Duodenal mucosa (tissue), 2 donors: ENCODE results near the gene RTEL1.

ENCODE experiments used
- H3K27ac ChIP-seq: one replicate; pipeline ENCODE4 v1.7.0; 2013; ENCODE audit warnings: low read depth, low read length
- H3K27me3 ChIP-seq, 2 donors: one replicate each; pipeline ENCODE4 v1.7.0; 2013; ENCODE audit warnings: low read length in 2 of 2, control low read depth in 1 of 2; ENCODE audit not compliant: insufficient read depth in 2 of 2, control insufficient read depth in 1 of 2
- H3K36me3 ChIP-seq, 2 donors: one replicate each; pipeline ENCODE4 v1.7.0; 2013; ENCODE audit warnings: low read length in 2 of 2, control low read depth in 1 of 2; ENCODE audit not compliant: insufficient read depth in 2 of 2, control insufficient read depth in 1 of 2
- H3K4me1 ChIP-seq, 2 donors: one replicate each; pipeline ENCODE4 v1.7.0; 2013; ENCODE audit warnings: low read length in 2 of 2, control low read depth in 1 of 2; ENCODE audit not compliant: insufficient read depth in 2 of 2, control insufficient read depth in 1 of 2
- H3K4me3 ChIP-seq, 2 donors: one replicate each; pipeline ENCODE4 v1.7.0; 2013; ENCODE audit warnings: low read length in 2 of 2, low read depth in 1 of 2
- H3K9ac ChIP-seq, 2 donors: one replicate each; pipeline ENCODE4 v1.7.0; 2013; ENCODE audit warnings: low read length in 2 of 2, low read depth in 1 of 2
- H3K9me3 ChIP-seq, 2 donors: one replicate each; pipeline ENCODE4 v1.7.0; 2013; ENCODE audit warnings: low read length in 2 of 2, control low read depth in 1 of 2; ENCODE audit not compliant: control insufficient read depth in 1 of 2

RTEL1 gene

DNA sequence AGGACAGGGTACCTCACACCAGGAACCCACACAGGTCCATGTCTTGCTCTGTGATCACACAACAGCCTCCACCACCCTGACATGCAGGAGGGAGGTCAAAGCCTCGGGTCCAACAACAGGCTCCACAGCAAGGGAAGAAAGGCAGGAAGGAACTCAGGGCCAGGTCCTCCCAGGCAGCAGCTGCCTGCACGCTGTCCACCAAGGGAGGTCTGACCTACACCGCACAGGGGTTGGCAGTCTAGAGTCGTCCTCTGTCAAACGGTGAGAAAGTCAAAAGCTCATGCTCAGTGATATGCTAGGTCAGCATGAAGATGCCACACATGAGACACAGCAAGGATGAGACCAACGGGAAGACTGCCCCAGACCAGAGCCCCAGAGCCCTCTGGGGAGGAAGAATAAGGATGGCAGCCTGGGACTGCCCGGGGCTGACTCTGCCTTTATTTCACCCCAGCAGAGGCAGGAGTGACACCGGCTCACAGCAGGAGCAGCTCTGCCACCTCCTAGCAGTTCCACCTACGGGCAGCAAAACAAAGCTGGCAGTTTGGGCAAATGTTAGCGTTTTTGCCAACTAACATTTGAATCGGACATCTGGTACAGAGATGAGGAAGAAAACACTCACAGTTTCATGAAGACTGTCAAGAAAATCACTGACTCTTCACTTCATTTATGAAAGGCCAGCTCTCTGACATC, 39.7 kb upstream of the RTEL1 start:
- no peak overlapping the region for H3K27ac ChIP-seq
- no peak overlapping the region for H3K9ac ChIP-seq
- H3K4me1 ChIP-seq, result no peaks in the 10 kb centered on the region
- H3K9me3 ChIP-seq, result no peaks in the 10 kb centered on the region
- H3K4me3 ChIP-seq, result no peak overlapping the region
- no peaks in the 10 kb centered on the region for H3K27me3 ChIP-seq
- H3K36me3 ChIP-seq, result peaks cover 14 to 40% of the 10 kb centered on the region in 2 donors

DNA sequence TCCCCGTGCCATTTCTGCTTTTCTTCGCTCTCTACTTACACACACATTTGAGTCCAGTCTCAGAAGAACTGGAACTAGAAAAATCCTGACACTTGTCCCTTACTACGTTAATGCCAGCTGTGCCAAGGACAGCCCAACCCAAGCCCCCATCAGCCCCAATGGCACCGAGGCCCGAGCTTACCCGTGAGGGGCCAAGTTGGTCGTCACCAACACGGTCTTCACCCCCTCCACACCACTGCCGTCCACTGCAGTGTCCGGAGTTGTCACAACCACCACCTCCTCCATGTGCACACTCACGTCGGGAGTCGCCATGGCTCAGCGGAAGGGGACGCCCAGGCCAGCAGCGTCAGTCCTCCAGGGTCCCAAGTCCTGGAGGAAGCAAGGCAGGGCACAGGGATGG, 39.0 kb upstream of the RTEL1 start:
- Histone ChIP-seq H3K27ac (no peak overlapping the region), H3K9ac (no peak overlapping the region), H3K9me3 (no peaks in the 10 kb centered on the region), H3K27me3 (no peaks in the 10 kb centered on the region), H3K4me1 (no peaks in the 10 kb centered on the region), H3K4me3 (no peak overlapping the region), H3K36me3 (peaks cover 14 to 40% of the 10 kb centered on the region in 2 donors)

GRCh38 chr20:63619505-63619904, 38.6 kb upstream of the RTEL1 start:
- H3K9ac ChIP-seq, result no peak overlapping the region
- H3K4me1 ChIP-seq, result no peaks in the 10 kb centered on the region
- H3K27me3 ChIP-seq, result no peaks in the 10 kb centered on the region
- H3K4me3 ChIP-seq, result no peak overlapping the region
- no peak overlapping the region for H3K27ac ChIP-seq
- H3K36me3 ChIP-seq, result peaks cover 14 to 40% of the 10 kb centered on the region in 2 donors
- H3K9me3 ChIP-seq, result no peaks in the 10 kb centered on the region

DNA sequence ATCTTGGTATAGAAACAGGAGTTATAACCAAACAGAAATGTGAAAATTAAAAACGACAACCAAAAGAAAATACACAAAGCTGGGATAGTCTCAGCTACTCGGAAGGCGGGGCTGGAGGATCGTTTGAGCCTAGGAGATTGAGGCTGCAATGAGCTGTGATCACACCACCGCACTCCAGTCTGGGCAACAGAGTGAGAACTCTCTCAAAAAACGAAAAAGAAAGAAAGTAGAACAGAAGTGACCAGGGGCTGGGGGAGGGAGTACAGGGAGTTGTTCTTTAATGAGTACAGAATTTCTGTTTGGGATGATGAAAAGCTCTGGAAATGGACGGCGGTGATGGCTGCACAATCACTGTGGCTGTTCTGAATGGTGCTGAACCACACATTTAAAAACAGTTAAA, 37.1 kb upstream of the RTEL1 start:
- Histone ChIP-seq H3K27me3 (no peaks in the 10 kb centered on the region), H3K9me3 (no peaks in the 10 kb centered on the region), H3K27ac (no peak overlapping the region), H3K9ac (no peak overlapping the region), H3K36me3 (peaks cover 14 to 32% of the 10 kb centered on the region in 2 donors), H3K4me1 (peaks cover 0 to 5% of the 10 kb centered on the region in 2 donors), H3K4me3 (no peak overlapping the region)

- Histone ChIP-seq H3K4me3 (no peak overlapping the region), H3K27ac (no peak overlapping the region), H3K9ac (no peak overlapping the region), H3K9me3 (no peaks in the 10 kb centered on the region), H3K27me3 (no peaks in the 10 kb centered on the region), H3K4me1 (peaks cover 0 to 7% of the 10 kb centered on the region in 2 donors), H3K36me3 (peaks cover 14 to 23% of the 10 kb centered on the region in 2 donors)
Observed at GRCh38 chr20:63622096-63622495, 36.0 kb upstream of the RTEL1 start.

- peaks cover 0 to 7% of the 10 kb centered on the region in 2 donors for H3K4me1 ChIP-seq
- no peak overlapping the region for H3K4me3 ChIP-seq
- H3K9ac ChIP-seq, result no peak overlapping the region
- H3K36me3 ChIP-seq, result peaks cover 13 to 19% of the 10 kb centered on the region in 2 donors
- no peak overlapping the region for H3K27ac ChIP-seq
- no peaks in the 10 kb centered on the region for H3K27me3 ChIP-seq
- H3K9me3 ChIP-seq, result no peaks in the 10 kb centered on the region
Observed at GRCh38 chr20:63622732-63623131, 35.4 kb upstream of the RTEL1 start.

DNA sequence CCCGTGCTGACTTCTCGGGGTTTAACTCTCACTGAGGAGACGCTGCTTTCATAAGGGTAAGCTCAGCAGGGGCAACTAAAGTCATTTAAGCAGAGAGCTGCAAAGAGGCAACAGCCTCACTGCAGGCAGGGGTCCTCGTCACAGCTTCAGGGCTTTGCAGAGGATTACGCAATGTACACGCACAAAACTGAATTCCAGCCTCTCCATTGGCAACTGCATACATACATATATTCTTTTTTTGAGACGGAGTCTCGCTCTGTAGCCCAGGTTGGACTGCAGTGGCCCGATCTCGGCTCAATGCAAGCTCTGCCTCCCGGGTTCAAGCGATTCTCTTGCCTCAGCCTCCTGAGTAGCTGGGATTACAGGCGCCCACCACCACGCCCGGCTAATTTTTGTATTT, 33.6 kb upstream of the RTEL1 start:
- peaks cover 0 to 2% of the 10 kb centered on the region in 2 donors for H3K36me3 ChIP-seq
- H3K9me3 ChIP-seq, result no peaks in the 10 kb centered on the region
- peaks cover 5 to 17% of the 10 kb centered on the region in 2 donors for H3K4me1 ChIP-seq
- H3K9ac ChIP-seq, result no peak overlapping the region
- no peak overlapping the region for H3K4me3 ChIP-seq
- H3K27ac ChIP-seq, result no peak overlapping the region
- H3K27me3 ChIP-seq, result no peaks in the 10 kb centered on the region

DNA sequence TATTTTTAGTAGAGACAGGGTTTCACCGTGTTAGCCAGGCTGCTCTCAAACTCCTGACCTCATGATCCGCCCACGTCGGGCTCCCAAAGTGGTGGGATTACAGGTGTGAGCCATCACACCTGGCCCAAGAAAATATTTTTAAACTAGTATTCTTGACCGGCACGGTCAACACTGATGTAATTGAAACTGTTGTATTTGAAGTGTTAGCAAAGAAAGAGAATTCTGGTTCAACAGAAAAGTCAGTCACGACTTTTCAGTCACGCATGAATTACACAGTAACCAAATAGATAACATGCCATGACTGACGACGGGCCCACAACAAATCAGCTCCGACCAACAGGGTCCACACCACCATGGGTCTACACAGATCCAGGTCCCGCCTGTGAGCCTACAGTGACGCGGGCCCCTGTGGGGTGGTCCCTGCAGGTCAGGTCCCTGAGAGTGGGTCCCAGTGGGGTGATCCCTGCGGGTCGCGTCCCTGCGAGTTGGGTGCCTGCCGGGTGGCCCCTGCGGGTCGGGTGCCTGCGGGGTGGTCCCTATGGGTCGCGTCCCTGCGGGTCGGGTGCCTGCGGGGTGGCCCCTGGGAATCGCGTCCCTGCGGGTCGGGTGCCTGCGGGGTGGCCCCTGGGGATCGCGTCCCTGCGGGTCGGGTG, 32.2 kb upstream of the RTEL1 start:
- Histone ChIP-seq H3K36me3 (no peaks in the 10 kb centered on the region), H3K9me3 (no peaks in the 10 kb centered on the region), H3K4me1 (peaks cover 5 to 17% of the 10 kb centered on the region in 2 donors), H3K4me3 (peak overlapping the region; percentile 73 to 82), H3K9ac (peak overlapping the region; percentile 92 to 93), H3K27ac (peak overlapping the region; percentile 94), H3K27me3 (no peaks in the 10 kb centered on the region)

DNA sequence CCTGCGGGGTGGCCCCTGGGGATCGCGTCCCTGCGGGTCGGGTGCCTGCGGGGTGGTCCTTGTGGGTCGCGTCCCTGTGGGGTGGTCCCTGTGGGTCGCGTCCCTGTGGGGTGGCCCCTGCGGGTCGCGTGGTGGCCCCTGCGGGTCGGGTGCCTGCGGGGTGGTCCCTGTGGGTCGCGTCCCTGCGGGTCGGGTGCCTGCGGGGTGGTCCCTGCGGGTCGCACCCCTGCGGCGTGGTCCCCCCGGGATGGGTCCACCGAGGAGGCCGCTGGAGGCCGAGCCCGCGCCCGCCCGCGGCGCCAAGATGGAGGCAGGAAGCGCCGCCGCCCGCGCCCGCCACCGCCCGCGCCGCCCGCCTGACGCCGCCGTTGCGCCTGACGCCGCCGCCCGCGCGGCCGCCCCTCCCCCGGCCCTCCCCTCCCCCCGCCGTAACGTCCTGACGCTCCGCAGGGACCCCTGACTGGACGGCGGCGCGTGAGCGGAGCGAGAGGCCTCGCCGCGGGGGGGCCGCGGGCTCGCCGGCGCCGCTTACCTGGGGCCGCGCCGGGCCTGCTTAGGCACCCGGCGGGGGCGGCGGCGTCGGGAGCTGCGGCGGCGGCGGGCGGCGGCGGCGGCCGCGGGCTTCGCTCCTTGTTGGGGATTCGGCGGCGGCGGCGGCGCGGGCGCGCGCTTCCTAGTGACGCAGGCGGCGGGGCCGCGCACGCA, 31.5 kb upstream of the RTEL1 start, which contains the start of gene GMEB2:
Gene GMEB2 (minus strand): TSS at position 678 of the 705 bp plus-strand sequence. CDS start 7,704 bp downstream, outside the sequence.
- Histone ChIP-seq H3K36me3 (no peaks in the 10 kb centered on the region), H3K4me1 (peaks cover 5 to 17% of the 10 kb centered on the region in 2 donors), H3K9me3 (no peaks in the 10 kb centered on the region), H3K27ac (peak within 1 kb of the TSS; percentile 94), H3K27me3 (no peaks in the 10 kb centered on the region), H3K9ac (peak within 1 kb of the TSS; percentile 92 to 98), H3K4me3 (peak within 1 kb of the TSS; percentile 86 to 91)
